ENCODE data around the gene TMEM9.
A peak's percentile ranks its signal among the peaks of the same experiment; 100 is the strongest.
"Not testable (repeated sequence)": the region's sequence is repeated elsewhere in the genome, so short reads cannot be mapped to it uniquely, and the experiment has no call there.

TMEM9 gene

DNA sequence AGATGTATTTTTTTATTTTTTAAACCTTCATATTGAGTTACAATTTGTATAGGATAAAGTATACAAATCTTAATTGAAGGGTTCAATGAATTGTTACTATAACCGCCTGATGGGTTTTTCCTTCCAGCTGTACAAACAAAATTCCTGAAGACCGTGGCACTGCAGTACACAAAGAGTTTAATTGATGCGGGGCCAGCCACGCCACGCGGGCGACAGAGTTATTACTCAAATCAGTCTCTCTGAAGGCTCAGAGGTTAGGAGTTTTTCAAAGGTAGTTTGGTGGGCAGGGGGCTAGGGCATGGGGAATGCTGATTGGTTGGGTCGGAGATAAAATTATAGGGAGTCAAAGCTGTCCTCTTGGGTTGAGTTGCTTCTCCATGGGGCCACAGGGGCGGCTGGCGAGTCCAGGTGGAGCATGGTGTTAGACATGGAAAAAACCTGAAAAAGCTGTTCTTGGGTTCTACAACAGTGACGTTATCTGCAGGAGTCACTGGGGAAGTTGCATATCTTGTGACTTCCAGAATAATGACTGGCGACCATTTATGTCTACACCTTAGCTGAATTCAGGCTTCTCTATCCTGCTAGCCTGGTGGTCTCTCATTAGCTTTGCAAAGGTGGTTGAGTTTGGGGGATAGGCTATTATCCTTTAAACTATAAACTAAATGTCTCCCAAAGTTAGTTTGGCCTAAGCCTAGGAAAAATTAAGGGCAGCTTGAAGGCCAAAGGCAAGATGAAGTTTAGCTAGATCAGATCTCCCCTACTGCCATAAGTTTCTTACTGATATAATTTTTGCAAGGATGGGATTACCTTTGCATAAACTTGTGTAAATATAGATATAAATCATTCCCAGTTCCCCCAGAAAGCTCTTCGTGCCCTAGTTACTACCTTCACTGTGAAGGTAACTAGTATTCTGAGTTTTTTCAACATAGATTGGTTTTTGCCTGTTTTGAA lies 13.0 kb upstream of the TMEM9 start:
- Mint-ChIP-seq H3K9me3 (no peaks in the 10 kb centered on the region), H3K36me3 (ENCODE audit: low read depth) (no peaks in the 10 kb centered on the region), H3K27me3 (peaks cover 8% of the 10 kb centered on the region), H3K4me3 (no peak overlapping the region), H3K27ac (no peak overlapping the region), H3K4me1 (ENCODE audit: low read depth) (peaks cover 17% of the 10 kb centered on the region)

DNA sequence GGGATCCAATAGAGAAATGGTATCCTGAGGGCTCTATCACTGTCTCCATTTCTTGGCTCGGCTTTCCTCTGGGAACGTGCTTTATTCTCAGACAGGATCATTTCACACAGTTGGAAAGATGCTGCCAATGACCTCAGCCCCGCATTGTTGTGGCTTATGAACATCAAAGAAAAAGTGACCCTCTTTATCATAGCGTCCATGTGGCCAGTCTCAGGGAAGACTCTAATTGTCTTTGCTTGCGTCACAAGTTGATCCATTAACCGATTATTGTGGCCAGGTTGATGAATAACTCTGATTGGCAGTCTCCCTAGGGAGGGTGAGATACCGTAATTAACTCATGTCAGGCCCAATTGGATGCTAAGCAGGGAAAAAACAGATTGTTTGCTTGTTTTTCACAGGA lies 10.4 kb upstream of the TMEM9 start:
- Mint-ChIP-seq H3K27ac (no peak overlapping the region), H3K4me1 (ENCODE audit: low read depth) (no peaks in the 10 kb centered on the region), H3K27me3 (peaks cover 7% of the 10 kb centered on the region), H3K4me3 (no peak overlapping the region), H3K36me3 (ENCODE audit: low read depth) (no peaks in the 10 kb centered on the region), H3K9me3 (no peaks in the 10 kb centered on the region)

DNA sequence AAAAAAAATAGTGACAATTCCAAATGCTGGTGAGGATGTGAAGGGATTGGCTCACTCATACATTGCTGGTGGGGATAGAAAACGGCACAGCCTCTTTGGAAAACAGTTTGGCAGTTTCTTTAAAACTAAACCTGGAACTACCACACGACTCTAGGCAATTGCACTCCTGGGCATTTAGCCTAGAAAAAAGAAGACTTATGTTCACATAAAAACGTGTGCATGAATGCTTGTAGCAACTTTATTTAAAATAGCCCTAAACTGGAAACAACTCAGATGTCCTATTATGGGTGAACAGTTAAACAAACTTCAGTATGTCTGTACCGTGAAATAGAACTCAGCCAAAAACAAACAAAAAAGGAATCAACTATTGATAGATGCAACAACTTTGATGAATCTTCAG lies 9.4 kb upstream of the TMEM9 start:
- no peaks in the 10 kb centered on the region for H3K36me3 Mint-ChIP-seq (ENCODE audit: low read depth)

DNA sequence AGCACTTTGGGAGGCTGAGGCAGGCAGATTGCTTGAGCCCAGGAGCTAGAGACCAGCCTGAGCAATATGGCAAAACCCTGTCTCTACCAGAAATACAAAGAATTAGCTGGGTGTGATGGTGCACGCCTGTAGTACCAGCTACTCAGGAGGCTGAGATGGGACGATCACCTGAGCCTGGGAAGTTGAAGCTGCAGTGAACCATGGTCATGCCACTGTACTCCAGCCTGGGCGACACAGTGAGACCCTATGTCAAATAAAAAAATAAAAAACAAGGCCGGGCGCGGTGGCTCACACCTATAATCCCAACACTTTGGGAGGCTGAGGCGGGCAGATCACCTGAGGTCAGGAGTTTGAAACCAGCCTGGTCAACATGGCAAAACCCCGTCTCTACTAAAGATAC lies 8.8 kb upstream of the TMEM9 start:
- not testable (repeated sequence) for H3K36me3 Mint-ChIP-seq (ENCODE audit: low read depth); H3K27ac Mint-ChIP-seq; H3K9me3 Mint-ChIP-seq; H3K4me3 Mint-ChIP-seq; H3K27me3 Mint-ChIP-seq; H3K4me1 Mint-ChIP-seq (ENCODE audit: low read depth)

More for the DNA sequence above, 9.4 kb upstream of the TMEM9 start:
- no peaks in the 10 kb centered on the region for H3K4me1 Mint-ChIP-seq (ENCODE audit: low read depth)
- H3K9me3 Mint-ChIP-seq, result no peaks in the 10 kb centered on the region
- no peak overlapping the region for H3K27ac Mint-ChIP-seq
- peaks cover 7% of the 10 kb centered on the region for H3K27me3 Mint-ChIP-seq
- H3K4me3 Mint-ChIP-seq, result no peak overlapping the region

DNA sequence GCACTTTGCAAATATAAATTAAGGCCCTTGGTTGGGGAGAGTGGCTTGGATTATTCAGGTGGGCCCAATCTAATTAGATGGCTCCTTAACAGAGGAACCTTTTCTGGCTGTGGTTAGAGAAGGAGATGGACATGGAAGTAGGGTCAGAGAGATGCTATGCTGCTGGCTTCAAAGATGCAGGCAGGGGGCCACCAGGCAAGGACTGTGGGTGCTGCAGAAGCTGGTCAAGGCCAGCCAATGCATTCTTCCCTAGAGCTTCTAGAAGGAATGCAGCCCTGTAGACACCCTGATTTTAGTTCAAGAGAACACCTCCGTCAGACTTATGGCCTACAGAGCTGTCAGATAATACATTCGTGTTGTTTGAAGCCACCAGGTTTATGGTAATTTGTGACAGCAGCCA lies 3.7 kb upstream of the TMEM9 start:
- Mint-ChIP-seq H3K9me3 (no peaks in the 10 kb centered on the region), H3K27ac (no peak overlapping the region), H3K4me3 (no peak overlapping the region), H3K27me3 (peaks cover 16% of the 10 kb centered on the region), H3K4me1 (ENCODE audit: low read depth) (peaks cover 12% of the 10 kb centered on the region), H3K36me3 (ENCODE audit: low read depth) (no peaks in the 10 kb centered on the region)

DNA sequence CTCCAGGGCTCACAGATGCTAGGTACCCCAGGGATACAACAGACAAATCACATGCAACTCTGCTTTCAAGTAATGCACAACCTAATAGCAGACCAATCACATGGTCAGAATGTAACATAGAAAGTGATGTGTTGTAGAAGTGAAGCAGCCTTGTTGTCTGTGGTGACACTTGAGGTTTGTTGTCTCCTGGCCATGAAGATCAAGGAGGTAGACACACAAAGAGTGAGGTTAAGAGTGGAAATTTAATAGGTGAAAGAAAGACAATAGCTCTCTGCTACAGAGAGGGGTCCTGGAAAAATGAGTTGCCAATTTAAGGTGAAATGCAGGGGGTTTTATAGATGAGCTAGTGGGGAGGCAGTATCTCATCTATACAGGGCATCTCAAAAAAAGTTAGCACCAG lies 2.5 kb upstream of the TMEM9 start:
- no peak overlapping the region for H3K27ac Mint-ChIP-seq
- no peaks in the 10 kb centered on the region for H3K9me3 Mint-ChIP-seq
- no peak overlapping the region for H3K4me3 Mint-ChIP-seq
- H3K27me3 Mint-ChIP-seq, result peaks cover 12% of the 10 kb centered on the region
- no peaks in the 10 kb centered on the region for H3K36me3 Mint-ChIP-seq (ENCODE audit: low read depth)
- peaks cover 12% of the 10 kb centered on the region for H3K4me1 Mint-ChIP-seq (ENCODE audit: low read depth)

DNA sequence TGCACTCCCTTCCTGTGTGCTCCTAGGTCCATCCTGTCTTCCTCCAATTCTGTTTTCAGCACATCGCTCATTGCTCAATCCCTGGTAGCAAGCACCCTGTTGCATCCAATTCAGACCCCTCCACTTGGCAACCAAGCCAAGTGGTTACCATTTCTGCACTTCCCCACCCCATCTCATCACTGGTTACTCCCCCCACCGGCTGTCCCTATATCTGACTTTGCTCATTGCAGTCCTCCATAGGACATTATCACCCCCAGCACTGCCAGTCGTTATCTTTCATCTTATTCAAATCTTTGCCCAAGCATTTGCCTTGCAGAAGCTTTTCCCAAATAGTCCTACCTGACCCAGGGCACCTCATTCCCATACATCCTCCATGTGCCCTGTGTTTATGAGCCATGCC lies 2.1 kb upstream of the TMEM9 start:
- no peaks in the 10 kb centered on the region for H3K9me3 Mint-ChIP-seq
- no peak overlapping the region for H3K27ac Mint-ChIP-seq
- H3K36me3 Mint-ChIP-seq (ENCODE audit: low read depth), result no peaks in the 10 kb centered on the region
- peaks cover 12% of the 10 kb centered on the region for H3K27me3 Mint-ChIP-seq
- no peak overlapping the region for H3K4me3 Mint-ChIP-seq
- H3K4me1 Mint-ChIP-seq (ENCODE audit: low read depth), result peaks cover 12% of the 10 kb centered on the region

DNA sequence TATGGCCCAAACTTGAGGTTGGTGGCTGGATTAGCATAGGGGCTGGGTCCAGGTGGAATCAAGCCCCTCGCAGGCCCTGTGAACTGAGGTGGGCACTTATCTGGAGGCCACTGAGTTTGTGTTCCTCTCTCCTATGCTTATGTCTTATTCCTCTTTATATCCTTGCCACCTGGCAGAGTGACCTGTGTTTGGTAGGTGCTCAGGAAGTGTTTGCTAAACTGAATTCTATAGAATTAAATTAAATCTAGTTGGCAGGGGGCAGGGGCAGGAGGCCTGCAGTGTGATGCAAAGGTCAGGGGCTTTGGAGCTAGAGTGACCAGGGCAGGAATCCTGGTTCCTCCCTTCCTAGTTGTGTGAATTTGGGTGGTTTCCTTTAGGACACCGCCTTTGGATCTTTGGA lies 1.1 kb upstream of the TMEM9 start:
- H3K27ac Mint-ChIP-seq, result no peak overlapping the region
- H3K9me3 Mint-ChIP-seq, result no peaks in the 10 kb centered on the region
- H3K36me3 Mint-ChIP-seq (ENCODE audit: low read depth), result no peaks in the 10 kb centered on the region
- H3K4me1 Mint-ChIP-seq (ENCODE audit: low read depth), result peaks cover 12% of the 10 kb centered on the region
- H3K27me3 Mint-ChIP-seq, result peaks cover 9% of the 10 kb centered on the region
- no peak overlapping the region for H3K4me3 Mint-ChIP-seq

DNA sequence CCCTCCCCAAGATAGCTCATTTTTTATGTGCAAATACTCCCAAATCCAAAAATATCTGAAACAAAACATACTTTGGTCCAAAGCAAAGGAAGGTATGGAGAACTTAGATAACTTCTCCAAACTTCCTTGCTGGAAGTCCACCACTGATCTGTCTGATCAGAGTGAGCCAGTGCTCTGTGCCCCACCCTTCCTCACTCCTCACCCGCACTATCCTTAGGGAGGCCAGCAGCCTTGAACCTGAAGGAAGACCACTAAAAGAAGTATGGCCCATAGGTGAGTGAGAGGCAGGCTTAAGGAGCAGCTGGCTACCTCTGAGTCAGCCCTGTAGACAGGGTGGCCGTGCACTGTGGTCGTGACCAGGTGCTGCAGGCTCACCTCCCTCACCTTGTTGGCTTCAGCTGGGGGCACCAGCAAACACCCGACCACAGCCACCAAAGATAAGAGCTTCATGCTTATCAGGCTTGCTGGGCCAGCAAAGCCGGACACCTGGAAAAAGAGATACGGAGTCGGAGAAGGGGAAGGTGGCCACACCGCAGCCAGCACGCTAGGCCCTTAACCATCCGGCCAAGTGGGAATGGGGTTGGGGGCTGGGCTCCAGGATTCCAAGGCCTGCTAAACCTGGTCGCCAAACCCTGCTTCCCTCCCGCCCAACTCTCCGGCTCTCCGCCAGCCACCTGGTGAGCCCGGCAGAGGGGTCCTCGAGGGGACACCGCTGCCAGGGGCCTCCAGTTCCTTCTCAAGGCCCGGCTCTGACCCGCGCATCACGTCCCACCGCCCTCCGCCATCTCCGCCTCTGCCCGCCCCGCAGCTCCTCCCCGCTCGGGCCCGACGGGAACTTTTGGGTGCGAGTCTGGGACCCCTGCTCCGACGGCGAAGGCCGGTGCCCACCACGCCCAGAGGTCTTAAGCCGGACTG lies 543 bp downstream of the TMEM9 start:
- Mint-ChIP-seq H3K27me3 (peaks cover 9% of the 10 kb centered on the region), H3K4me3 (peak overlapping the region; percentile 84), H3K36me3 (ENCODE audit: low read depth) (peaks cover 6% of the 10 kb centered on the region), H3K27ac (no peak overlapping the region), H3K4me1 (ENCODE audit: low read depth) (peaks cover 12% of the 10 kb centered on the region), H3K9me3 (no peaks in the 10 kb centered on the region)

DNA sequence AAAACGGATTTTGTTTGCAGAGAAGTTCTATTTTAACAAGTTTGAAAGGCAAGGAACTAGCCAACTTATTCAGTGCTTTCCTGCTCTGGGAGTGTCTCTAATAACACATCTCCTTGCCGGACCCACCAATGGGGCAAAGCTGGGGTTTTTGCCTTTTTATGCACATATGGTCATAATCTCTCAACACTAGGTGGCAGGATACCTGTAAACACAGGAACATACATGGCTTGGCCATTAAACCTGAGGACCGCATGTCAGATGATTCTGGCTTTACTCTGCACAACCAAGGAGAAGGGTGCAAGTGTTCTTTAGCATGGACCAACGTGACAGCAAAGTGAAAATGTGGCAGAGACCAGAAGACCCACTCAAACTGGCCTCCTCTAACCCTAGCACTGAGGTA lies 4.9 kb downstream of the TMEM9 start:
- Mint-ChIP-seq H3K36me3 (ENCODE audit: low read depth) (peaks cover 21% of the 10 kb centered on the region), H3K9me3 (no peaks in the 10 kb centered on the region), H3K27me3 (no peaks in the 10 kb centered on the region), H3K4me1 (ENCODE audit: low read depth) (peaks cover 7% of the 10 kb centered on the region), H3K4me3 (no peak overlapping the region), H3K27ac (no peak overlapping the region)

DNA sequence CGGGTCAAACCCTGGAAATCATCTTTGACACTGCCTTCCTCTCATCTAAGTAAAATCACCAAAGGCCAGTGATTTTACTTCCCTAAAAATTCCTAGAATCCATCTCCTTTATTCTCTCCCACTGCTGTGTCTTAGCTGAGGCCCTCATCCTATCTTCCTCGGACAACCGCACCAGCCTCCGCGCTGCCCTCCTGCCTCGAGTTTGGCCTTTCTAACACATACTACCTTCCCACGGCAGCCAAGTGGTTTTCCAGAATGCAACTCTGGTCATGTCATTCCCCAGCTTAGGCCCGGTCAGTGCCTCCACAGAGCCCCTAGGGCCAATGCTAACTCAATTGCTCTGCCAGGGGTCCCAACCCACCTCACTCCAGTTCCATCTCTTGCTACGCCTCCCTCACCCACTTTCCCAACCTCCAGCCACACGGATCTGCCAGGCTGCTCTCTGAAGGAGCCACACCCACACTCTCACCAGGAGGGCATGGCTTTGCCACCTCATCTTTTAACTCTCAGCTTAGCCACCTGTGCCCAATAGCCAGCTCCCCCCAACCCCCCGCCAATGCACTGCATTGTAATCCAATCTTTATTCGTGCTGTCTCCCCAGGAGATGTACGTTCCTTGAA lies 6.8 kb downstream of the TMEM9 start:
- Mint-ChIP-seq H3K36me3 (ENCODE audit: low read depth) (peaks cover 34% of the 10 kb centered on the region), H3K27me3 (no peaks in the 10 kb centered on the region), H3K9me3 (no peaks in the 10 kb centered on the region), H3K27ac (no peak overlapping the region), H3K4me3 (no peak overlapping the region), H3K4me1 (ENCODE audit: low read depth) (no peaks in the 10 kb centered on the region)

DNA sequence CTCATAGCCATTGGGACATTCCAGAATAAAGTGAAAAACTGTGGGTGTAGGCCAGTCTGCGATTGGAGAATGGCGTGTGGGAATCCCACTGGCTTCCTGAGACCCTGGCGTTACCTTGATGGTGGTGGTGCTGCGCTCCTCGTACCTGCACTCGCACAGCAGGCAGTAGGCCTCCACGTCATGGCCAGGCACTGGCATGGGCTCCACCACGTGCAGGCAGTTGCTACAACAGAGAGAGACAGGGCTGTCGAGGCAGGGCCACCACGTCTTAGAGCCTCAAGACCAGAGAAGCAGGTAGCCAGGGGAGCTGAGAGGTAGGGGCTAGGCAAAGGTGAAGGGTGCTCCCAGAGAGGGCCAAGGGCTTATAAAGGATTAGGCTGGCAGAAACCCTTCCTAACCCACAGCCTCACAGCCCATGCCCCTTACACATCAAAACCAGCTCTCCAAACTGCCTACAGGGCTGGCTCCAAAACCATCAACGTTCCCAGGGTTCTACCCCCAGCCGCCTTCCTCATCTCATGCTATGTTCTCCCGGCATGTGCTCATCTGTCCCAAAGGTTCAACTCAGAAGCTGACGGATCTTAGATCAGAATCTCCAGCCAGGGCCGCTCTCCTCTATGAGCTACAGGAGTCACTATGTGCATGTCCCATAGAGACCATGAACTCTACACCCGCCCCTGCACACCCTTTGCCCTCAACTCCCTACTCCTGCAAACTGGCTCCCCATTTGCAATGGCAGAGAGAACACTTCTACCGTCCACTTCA lies 7.5 kb downstream of the TMEM9 start:
- Mint-ChIP-seq H3K9me3 (no peaks in the 10 kb centered on the region), H3K4me3 (no peak overlapping the region), H3K27ac (no peak overlapping the region), H3K27me3 (no peaks in the 10 kb centered on the region), H3K36me3 (ENCODE audit: low read depth) (peaks cover 34% of the 10 kb centered on the region), H3K4me1 (ENCODE audit: low read depth) (no peaks in the 10 kb centered on the region)

DNA sequence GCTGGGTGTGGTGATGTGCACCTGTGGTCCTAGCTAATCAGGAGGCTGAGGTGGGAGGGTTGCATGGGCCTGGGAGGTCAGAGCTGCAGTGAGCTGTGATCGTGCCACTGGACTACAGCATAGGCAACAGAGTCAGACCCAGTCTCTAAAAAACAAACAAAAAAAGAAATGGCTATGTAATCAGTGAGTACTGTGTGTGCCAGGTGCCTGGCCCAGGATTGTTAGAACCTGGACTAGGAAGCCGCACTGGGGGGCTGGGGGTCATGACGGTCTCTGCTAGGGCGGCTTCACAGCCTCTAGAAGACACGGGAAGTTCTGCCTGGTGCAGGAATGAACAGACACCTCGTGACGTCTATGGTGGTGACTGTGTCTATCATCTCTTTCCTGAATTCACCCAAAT lies 8.5 kb downstream of the TMEM9 start:
- Mint-ChIP-seq H3K4me3 (no peak overlapping the region), H3K36me3 (ENCODE audit: low read depth) (peaks cover 34% of the 10 kb centered on the region), H3K27ac (no peak overlapping the region), H3K4me1 (ENCODE audit: low read depth) (no peaks in the 10 kb centered on the region), H3K27me3 (no peaks in the 10 kb centered on the region), H3K9me3 (no peaks in the 10 kb centered on the region)

DNA sequence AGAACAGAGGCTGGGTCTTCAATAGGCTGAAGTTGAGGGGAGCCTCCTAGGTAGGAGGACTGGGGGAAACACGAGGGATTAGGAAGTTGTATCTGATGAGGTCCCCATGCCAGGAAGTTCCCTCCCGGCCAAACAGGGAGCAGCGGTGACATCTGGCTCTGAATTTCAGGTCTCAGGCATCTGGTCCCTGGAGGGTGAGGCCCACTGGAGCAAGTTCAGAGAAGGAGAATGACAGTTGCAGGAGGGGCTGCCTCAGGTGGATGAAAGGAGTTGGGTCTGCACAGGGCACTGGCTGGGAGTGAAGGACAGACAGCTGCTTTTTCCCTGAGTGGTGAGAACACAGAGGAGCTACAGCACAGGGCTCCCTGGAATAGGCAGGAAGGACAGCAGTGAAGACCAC lies 9.1 kb downstream of the TMEM9 start:
- peaks cover 34% of the 10 kb centered on the region for H3K36me3 Mint-ChIP-seq (ENCODE audit: low read depth)
- H3K9me3 Mint-ChIP-seq, result no peaks in the 10 kb centered on the region
- H3K4me1 Mint-ChIP-seq (ENCODE audit: low read depth), result no peaks in the 10 kb centered on the region
- H3K27ac Mint-ChIP-seq, result no peak overlapping the region
- H3K27me3 Mint-ChIP-seq, result no peaks in the 10 kb centered on the region
- no peak overlapping the region for H3K4me3 Mint-ChIP-seq

All from stimulated activated naive CD8-positive, alpha-beta T cell treated with anti-CD3 and anti-CD28 coated beads, Interleukin-15, Interleukin-2, amounts not matched to agents 100 ng/mL and 50 ng/mL, for 24 hours (primary cell).